Coronary artery (tissue), 2 donors: Measurements from ENCODE around the gene ILDR2.

Source experiments
- DNase-seq: peaks from one replicate; pipeline ENCODE4 v3.0.0-alpha.2; 2017; ENCODE audit warnings: low spot score
- H3K27ac ChIP-seq, 2 donors: fragments of 200-600 bp; sonication (generic); one replicate each; pipeline ENCODE4 v1.5.1; 2016 to 2019
- H3K4me3 ChIP-seq: fragments of 200-600 bp; sonication (generic); 2 replicates; pipeline ENCODE4 v1.5.1; 2016; ENCODE audit warnings: mild to moderate bottlenecking, moderate library complexity
- TF ChIP-seq, protein P1 (sequence below): fragments of 200-600 bp; sonication (generic); IDR thresholded peaks from one replicate; pipeline ENCODE4 v1.5.1; 2019; ENCODE audit warnings: antibody characterized with exemption

The ILDR2 gene

DNA sequence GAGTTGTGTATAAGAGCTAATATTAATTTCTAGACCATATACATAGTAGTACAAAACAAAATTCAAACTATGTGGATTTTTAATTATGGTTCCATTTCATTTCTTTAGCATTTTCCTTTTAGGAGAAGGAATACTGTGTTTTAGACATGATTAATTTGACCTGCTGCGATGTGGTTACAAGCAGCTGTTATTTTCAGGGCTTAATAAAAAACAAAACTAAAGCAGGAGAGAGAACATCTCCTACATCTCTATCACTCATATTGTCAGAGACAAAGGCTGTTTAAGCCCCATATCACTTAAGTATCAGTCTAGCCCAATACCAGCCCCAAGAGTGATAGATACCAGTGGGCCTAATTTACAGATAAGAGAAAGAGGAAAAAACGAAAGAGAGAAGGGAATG, 47.6 kb downstream of the ILDR2 start:
- no peak overlapping the region for H3K4me3 ChIP-seq
- TF ChIP-seq, protein P1, sequence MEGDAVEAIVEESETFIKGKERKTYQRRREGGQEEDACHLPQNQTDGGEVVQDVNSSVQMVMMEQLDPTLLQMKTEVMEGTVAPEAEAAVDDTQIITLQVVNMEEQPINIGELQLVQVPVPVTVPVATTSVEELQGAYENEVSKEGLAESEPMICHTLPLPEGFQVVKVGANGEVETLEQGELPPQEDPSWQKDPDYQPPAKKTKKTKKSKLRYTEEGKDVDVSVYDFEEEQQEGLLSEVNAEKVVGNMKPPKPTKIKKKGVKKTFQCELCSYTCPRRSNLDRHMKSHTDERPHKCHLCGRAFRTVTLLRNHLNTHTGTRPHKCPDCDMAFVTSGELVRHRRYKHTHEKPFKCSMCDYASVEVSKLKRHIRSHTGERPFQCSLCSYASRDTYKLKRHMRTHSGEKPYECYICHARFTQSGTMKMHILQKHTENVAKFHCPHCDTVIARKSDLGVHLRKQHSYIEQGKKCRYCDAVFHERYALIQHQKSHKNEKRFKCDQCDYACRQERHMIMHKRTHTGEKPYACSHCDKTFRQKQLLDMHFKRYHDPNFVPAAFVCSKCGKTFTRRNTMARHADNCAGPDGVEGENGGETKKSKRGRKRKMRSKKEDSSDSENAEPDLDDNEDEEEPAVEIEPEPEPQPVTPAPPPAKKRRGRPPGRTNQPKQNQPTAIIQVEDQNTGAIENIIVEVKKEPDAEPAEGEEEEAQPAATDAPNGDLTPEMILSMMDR = no peak
- H3K27ac ChIP-seq = no peak overlapping the region
- no peak for DNase-seq

DNA sequence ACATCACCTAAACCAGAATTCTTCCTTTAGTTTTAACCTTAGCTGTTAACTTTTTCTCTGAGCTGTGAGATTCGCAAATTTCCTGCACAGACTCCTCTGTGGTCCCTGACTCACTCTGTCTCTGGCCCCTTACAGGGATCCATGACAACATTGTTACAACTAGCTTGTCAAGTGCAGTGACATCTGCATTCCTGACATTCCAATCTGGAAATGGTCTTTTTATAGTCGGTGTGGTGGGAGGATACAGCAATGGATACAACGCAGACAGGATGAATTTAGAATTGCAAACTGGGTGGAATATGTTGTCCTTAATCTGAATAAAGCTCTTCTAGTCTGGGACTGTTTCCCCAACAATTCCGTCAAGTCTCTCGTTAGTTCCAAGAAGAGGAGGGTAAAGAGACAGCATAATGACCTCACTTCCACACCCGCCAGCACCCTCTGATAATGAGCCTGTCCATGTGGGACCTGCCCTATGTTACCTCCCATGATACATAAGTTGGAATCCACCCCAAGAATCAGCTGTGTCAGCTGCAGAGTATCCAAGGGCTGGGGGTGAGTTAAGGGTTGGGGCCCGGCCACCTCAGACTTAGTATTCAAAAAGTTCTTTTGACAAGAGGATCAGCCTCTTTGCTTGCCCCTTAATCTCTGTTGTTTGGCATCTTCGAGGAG, 49.4 kb downstream of the ILDR2 start:
- TF ChIP-seq, protein P1 = no peak
- Histone ChIP-seq H3K27ac (no peak overlapping the region), H3K4me3 (no peak overlapping the region)
- DNase-seq = no peak

DNA sequence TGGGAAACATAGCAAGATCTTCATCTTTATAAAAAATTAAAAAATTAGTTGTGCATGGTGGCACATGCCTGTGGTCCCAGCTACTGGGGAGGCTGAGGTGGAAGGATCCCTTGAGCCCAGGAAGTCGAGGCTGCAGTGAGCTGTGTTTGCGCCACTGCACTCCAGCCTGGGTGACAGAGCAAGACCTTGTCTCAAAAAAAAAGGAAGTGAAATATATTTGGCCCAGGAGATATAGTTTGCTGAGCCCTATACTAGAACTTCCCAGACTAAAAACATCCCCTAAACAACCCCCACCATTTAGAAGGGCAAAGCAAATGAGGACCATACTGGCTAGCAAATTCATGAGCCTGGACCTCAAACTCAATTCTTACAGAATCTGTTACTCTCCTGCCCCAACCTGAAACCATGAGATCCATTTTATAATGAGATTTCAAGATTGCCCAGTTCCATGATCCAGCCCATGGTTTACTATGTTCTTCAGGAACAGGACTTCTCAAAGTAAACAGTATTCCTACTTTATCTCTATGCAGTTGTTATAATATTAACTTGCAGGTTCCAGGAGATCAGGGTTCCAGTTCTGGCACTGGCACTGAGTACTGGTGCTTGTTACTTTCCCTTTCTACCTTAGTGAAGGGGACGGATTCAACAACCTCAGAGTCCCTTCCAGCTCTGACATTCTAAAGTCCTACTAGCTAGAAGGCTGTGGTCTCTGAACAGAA, 50.4 kb downstream of the ILDR2 start:
- H3K27ac ChIP-seq = no peak overlapping the region
- TF ChIP-seq, protein P1 = no peak
- no peak overlapping the region for H3K4me3 ChIP-seq
- DNase-seq = no peak

DNA sequence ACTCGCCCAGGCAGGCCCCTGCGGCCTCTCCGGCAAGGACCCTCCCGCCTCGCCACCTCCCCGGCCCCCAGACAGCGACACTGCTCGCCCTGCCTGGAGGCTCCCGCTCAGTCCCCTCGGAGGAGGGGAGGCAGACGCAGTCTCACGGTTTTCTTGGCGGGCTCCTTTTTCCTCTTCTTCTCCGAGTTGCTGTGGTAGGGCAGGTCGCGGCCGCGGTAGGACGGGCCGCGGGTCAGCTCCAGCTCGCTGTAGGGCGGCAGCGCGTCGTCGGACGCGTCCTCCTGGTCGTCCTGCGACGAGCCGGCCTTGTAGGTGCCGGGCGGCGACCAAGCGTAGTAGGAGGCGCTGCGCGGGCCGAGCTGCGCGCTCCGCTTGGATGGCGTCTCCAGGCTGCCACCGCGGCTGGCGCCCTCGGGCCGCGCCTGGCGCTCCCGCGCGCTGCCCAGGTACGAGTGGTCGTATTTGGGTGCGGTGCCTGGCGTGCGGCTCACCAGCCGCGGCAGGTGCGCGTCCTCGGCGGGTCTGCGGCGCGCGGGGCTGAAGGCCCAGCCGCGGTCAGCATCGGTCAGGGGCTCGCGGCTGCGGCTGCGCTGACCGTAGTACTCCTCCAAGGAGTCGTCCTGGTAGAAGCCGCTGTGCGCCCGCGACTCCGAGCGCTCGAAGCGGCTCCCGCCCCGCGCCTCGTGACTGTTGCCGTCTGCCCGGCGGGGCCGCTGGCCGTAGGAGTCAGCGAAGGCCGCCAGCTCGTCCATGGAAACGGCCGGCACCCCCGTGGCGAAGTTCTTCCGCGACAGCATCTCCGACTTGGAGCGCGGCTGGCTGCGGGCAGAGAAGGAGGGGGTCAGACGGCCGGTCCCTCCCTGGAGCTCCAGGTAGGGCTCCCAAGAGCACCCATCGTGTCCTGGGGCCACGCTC, 54.5 kb downstream of the ILDR2 start:
- Histone ChIP-seq H3K4me3 (peak overlapping the region; percentile 68), H3K27ac (no peak overlapping the region)
- TF ChIP-seq, protein P1 = no peak
- no peak for DNase-seq

DNA sequence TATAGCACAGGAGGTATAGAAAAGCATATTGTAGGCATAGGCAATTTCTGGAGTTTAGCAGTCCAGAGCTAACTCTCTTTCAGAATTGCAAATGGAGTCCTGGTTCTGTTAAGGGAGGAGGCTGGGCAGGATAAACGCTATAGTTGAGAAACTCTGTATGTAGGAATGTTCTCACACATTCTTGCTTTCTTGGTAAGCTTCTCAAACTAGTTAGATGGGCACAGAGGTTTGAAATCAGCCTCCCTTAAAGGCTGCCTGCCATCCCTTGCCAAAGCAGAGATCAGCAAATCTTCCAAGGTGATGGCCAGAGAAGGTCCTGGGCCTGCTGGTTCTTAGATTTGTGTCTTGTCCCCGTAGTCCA, 56.4 kb downstream of the ILDR2 start:
- TF ChIP-seq, protein P1 = no peak
- no peak overlapping the region for H3K27ac ChIP-seq
- DNase-seq = no peak
- H3K4me3 ChIP-seq = no peak overlapping the region

DNA sequence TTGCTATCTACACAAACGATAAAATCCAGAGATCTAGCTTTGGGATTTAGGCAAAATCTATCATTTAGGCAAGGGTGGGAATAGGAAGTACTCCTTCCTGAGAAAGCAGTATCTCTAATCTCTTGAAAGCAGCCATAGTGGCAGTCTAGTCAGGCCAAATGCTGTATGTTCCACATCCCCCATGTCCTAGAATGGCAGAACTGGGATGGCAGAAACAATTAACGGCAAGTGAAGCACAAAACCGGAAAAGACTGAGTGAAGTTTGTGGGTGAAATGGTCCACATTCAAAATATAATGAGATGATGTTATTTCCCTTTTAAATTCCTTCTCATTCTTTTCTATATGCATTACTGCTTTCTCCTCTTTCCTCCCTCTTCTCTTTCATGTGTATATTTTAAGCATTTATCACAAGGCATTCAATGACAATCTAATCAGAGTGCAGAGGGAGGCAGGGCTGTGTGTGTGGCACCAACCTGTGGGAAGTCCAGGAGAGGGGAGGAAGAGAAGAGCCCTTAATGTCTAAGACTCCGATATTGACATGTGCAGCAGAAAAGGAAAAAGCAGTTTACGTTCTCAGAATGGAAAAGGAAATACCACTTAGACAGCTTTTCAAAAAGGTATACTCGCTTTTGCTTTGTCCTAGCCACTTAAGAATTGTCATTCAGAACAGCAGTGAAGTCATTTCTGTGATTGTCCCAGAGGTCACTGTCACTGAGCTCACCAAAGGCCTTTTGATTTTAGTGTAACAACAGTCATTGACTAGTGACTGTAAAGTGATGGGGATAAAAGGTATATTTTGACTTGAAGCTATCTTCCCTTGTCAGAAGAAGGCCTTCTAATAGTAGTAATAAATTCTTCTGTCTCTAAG, 57.0 kb downstream of the ILDR2 start:
- DNase-seq = no peak
- Histone ChIP-seq H3K27ac (no peak overlapping the region), H3K4me3 (no peak overlapping the region)
- TF ChIP-seq, protein P1 = no peak
